GM21360 (cell line): ENCODE data around the gene COG4.
"Not testable (repeated sequence)": the region's sequence is repeated elsewhere in the genome, so short reads cannot be mapped to it uniquely, and the experiment has no call there.

Experiments used
- ATAC-seq: cut with Tn5 transposase; IDR thresholded peaks from one replicate; pipeline ENCODE4 v1.9.1; 2021; ENCODE audit warnings: mild to moderate bottlenecking, moderate library complexity; ENCODE audit not compliant: unreplicated experiment

The COG4 gene

DNA sequence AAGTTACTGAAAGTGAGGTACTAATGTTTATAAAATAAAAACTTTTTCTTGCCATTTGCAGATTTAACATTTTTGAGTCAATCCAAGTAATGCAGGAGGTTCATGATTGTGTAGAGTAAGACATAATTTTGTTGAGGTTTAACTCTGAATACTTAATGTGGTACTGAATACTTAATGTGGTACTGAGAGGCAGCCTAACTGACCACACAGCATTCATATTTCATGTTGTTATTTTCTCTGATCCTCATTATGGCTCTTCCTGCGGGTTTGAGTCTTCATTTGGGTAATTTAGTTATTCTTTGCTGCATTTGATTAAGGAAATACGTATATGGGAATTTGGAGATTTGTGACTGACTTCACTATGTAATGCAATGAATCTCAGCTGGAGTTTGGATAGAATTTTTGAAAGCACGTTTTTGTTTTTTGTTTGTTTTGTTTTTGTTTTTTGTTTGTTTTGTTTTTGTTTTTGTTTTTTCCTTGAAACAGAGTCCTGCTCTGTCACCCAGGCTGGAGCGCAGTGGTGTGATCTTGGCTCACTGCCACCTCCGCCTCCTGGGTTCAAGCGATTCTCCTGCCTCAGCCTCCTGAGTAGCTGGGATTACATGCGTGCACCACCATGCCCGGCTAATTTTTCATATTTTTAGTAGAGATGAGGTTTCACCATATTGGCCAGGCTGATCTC lies 4.1 kb upstream of the COG4 start:
- ATAC-seq: no peak

GRCh38 chr16:70526403-70526802 lies 3.0 kb upstream of the COG4 start:
- no peak for ATAC-seq

DNA sequence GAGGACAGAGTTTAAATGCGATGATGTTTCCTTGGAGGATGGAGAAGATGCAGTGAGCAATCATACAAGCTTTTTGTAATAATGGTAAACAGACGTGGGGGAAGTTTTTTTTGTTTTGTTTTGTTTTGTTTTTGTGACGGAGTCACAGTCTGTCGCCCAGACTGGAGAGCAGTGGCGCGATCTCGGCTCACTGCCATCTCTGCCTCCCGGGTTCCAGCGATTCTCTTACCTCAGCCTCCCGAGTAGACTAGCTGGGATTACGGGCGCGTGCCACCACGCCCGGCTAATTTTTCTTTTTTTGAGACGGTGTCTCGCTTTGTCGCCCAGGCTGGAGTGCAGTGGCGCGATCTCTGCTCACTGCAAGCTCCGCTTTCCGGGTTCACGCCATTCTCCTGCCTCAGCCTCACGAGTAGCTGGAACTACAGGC lies 1.1 kb upstream of the COG4 start:
- not testable (repeated sequence) for ATAC-seq

- peak; percentile 49 for ATAC-seq
Measured at GRCh38 chr16:70523743-70524398, 517 bp upstream of the COG4 start, which contains the start of gene SF3B3. SF3B3 (plus strand) TSS chr16:70523816; CDS start chr16:70526657, 2,841 bp downstream.

DNA sequence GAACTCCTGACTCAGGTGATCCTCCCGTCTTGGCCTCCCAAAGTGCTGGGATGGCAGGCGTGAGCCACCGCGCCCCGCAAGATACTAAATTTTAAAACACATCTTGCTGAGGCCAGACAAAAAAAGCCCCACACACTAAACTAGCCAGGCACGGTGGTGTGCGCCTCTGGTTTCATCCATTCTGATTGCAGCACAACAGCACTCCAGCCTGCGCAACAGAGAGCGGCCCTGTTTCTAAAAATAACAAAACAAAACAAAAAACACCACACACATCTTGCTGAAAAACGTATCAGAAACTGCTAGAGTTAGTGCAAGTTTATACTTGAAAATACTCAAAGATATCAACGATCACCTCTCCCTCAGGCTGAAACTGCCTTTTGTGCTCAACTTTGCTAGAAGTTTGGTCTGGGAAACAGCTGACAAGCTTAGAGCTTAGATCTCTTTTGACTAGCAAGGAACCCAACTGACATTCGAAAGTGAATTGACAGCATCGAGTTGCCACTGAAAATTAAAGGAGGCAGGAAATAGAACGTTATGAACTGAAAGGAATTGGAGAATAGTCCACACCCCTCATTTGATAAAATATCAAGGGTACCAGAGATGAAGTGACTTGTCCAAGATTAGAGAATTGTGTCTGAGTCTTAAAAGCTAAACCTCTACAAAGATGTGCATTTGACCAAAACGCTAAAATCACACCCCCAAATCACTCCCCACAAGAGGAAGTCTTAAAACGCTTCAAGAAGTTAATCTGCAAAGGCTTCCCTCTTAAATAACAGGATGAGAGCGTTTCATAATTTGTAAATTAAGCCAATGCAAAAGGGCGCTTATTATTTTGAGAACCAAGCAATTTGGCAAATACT lies 908 bp downstream of the COG4 start:
- ATAC-seq: no peak

DNA sequence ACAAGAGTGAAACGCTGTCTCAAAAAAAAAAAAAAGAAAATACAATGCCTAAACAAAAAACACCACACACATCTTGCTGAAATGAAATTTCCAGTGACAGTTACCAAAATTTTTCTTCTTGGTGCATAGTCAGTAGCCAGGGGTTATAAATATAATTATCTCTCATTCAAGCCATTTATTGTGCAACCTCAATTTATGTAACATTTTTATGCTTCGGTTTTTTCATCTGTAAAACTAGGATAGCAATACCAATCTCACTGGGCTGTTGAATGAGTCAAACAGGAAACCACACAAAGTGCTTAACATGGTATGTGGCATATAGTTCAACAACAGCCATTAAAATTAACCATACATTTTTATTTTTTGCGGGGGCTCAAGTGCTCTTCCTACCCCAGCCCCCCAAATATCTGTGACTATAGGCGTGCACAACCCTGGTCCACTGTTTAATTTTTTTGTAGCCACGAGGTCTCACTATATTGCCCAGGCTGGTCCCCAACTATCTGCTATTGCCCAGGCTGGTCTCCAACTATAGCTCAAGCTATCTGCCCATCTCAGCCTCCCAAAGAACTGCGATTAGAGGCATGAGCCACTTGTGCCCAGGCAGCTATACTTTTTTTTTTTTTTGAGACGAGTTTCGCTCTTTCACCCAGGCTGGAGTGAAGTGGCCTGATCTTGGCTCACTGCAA lies 2.6 kb downstream of the COG4 start:
- no peak for ATAC-seq

GRCh38 chr16:70512456-70512855 lies 10.9 kb downstream of the COG4 start:
- ATAC-seq: no peak

GRCh38 chr16:70511833-70512232 lies 11.5 kb downstream of the COG4 start:
- no peak for ATAC-seq

DNA sequence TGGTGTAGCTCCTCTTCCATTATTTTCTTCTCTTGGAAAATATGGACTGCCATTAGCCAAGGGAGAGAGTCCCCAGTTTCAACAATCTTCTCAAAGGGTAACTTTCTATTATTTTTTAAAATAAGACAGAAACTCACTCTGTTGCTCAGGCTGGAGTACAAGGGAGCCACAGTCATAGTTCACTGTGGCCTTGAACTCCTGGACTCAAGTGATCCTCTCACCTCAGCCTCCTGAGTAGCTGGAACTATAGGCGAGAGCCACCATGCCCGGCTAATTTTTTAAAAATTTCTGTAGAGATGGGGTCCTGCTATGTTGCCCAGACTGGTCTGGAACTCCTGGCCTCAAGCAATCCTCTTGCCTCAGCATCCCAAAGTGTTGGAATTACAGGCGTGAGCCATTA lies 13.1 kb downstream of the COG4 start:
- ATAC-seq: no peak

GRCh38 chr16:70508752-70509151 lies 14.6 kb downstream of the COG4 start:
- no peak for ATAC-seq

GRCh38 chr16:70496513-70496912 lies 26.8 kb downstream of the COG4 start:
- no peak for ATAC-seq

- ATAC-seq: no peak
Measured at GRCh38 chr16:70495425-70496182, 27.8 kb downstream of the COG4 start.

GRCh38 chr16:70494777-70495176 lies 28.6 kb downstream of the COG4 start:
- no peak for ATAC-seq

- ATAC-seq: no peak
Measured at GRCh38 chr16:70494202-70494770, 29.1 kb downstream of the COG4 start.

GRCh38 chr16:70493802-70494201 lies 29.6 kb downstream of the COG4 start:
- no peak for ATAC-seq

DNA sequence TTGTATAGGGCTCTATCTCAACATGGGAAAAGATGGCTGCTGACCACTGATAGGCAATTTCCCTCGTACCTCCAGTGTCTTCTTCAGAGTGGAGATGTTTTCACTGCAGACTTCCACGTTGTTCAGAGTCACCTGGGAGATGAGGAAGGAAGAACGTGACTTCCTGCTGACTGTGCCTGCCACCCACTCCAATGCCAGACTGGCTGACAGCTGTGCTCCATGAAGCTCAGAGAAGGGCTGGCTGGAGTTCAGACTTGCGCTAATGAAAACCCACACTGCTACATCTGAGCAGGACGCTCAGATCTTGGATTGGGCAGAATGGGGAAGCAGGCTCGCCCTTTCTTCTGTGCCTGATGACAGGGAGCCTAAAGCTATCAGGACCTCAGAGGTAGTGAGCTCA lies 33.1 kb downstream of the COG4 start:
- ATAC-seq: no peak

GRCh38 chr16:70484867-70485266 lies 38.5 kb downstream of the COG4 start:
- no peak for ATAC-seq

- ATAC-seq: no peak
Measured at GRCh38 chr16:70483426-70483825, 39.9 kb downstream of the COG4 start.

- no peak for ATAC-seq
Measured at GRCh38 chr16:70482624-70483023, 40.7 kb downstream of the COG4 start.

GRCh38 chr16:70481929-70482536 lies 41.3 kb downstream of the COG4 start:
- no peak for ATAC-seq
